HG03196 (cell line): ENCODE results near the gene PPP1R8.

ENCODE experiments used
- ATAC-seq: cut with Tn5 transposase; IDR thresholded peaks from one replicate; pipeline ENCODE4 v1.9.1; 2021; ENCODE audit not compliant: unreplicated experiment

Gene PPP1R8

DNA sequence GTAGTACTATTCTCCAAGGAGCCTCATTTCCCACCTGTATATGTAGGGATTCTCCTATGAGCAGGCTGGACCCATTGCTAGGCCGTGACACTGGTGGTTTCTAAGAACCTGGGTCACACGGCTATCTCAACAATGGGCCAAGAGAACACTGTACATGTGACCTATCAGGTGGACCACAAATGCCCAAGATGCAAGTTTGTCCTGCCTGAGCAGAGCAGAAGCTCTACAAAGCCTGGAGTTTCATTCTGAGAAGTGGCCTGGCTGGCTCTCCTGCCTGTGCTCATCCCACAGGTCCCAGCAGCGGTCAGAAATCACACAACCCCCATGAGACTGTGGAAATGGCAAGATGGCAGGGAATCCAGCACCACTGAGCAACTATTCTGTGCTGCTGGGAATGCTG is 58.9 kb downstream of the PPP1R8 start:
- ATAC-seq, result no peak

DNA sequence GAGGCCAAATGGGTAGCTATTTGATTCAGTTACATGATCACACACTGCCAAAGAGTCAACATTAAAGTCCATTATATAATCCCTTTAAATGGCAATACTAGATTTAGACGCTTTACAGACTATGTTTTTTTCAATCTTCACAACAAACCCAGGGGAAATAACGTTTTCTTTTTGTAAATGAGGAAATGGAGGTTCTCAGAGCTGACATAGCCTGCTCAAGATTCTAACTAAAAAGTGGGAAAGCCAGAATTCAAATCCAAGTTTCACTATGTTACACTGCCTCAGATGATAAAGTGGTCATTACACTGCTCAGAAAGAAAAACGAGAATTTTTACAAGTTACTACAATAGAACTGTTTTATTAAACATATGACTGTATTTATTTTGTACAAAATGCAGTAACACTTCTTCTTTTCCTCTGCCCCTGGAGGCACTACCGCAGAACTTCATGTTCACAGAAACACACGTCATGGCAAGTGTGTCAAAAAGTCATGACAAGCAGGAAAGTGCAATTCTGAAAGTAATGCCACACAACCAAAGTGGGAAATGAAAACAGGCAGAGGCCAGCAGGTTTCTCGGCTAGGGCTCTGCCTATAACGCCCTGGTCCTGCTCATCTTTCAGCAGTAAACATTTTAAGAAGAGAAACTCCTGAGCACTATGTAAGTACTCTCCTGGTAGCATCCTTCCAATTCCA is 60.8 kb downstream of the PPP1R8 start:
- ATAC-seq, result no peak

DNA sequence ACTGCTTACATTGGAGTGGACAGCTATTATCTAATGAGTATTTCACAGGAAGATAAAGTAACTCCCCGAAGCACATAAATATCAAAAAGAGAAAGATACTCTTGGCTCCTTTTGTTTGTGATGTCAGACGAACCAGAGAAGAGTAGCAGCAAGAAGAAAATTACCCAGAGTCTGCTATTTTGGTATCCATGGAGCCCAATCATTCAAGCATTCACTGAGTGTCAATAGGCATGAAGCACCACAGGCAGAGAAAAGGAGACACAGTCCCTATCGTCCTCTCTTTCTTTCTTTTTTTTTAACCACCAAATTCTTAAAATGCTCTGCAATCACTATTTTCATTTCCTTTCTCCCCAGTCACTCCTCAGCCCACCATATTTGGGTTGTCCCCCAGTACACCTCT is 63.9 kb downstream of the PPP1R8 start:
- ATAC-seq, result no peak
